AG10803 (cell line): ENCODE data around the gene MEPCE.

Source experiments
- DNase-seq: peaks from one replicate; pipeline ENCODE4 v3.0.0; 2010; ENCODE audit warnings: low read depth
- H3K4me3 ChIP-seq: 2 replicates; pipeline ENCODE4 v1.5.1; 2011; ENCODE audit warnings: mild to moderate bottlenecking, low read length, control low read depth
- CTCF ChIP-seq: conservative IDR thresholded peaks from 2 replicates; pipeline ENCODE4 v1.5.1; 2011; ENCODE audit warnings: mild to moderate bottlenecking, low read length, control low read depth, inconsistent platforms

The MEPCE gene

DNA sequence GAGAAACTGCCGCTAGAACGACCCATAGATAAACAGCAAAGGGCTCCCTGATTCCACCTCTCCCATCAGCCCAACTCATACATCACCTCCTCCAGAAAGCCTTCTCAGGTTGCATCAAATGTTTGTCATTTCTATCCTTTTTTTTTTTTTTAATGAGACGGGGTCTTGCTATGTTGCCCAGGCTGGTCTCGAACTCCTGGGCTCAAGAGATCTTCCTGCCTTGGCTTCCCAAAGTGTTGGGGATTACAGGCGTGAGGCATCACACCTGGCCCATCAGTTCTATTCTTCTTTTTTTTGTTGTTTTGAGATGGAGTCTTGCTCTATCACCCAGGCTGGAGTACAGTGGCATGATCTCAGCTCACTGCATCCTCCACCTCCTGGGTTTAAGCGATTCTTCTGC lies 27.4 kb downstream of the MEPCE start:
- TF ChIP-seq CTCF = no peak
- no peak for DNase-seq
- H3K4me3 ChIP-seq = no peak overlapping the region

DNA sequence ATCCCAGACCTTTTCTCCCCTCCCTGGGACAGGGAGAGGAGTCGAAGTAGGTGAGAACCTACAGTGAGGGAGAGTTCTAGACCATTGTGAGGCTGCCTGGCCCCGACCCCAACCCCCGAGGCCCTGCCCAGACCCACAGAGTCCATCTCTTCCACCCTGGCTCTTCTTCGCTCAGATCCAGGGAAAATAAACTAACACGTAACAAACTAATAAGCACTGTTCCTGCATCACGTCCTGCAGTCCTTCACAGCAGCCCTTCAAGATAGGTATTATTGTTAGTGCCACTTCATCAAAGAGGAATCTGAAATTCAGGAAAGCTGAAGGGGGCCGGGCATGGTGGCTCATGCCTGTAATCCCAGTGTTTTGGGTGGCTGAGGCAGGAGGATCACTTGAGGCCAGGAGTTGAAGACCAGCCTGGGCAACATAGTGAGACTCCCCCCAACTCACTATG lies 34.6 kb downstream of the MEPCE start, which contains the start of gene SPACDR:
Gene SPACDR, minus strand, starts transcription at position 51 of the 451 bp plus-strand sequence. CDS start 235 bp downstream, outside the sequence.
- TF ChIP-seq CTCF = no peak
- no peak within 1 kb of the TSS for H3K4me3 ChIP-seq
- no peak for DNase-seq

DNA sequence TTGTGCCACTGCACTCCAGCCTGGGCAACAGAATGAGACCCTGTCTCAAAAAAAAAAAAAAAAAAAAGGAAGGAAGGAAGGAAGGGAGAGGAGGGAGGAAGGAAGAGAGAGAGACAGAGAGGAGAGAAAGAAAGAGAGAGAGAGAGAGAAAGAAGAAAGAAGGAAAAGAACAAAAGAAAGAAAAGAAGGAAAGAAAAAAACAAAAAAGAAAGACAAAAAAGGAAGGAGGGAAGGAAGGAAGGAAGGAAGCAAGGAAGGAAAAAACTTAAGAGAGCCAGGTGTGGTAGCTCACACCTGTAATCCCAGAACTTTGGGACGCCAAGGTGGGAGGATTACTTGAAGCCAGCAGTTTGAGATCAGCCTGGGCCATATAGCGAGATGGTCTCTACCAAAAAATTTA lies 35.2 kb downstream of the MEPCE start:
- no peak overlapping the region for H3K4me3 ChIP-seq
- DNase-seq = no peak
- no peak for TF ChIP-seq CTCF

GRCh38 chr7:100465299-100465698 lies 35.7 kb downstream of the MEPCE start:
- peak; percentile 33 for DNase-seq
- no peak for TF ChIP-seq CTCF
- no peak overlapping the region for H3K4me3 ChIP-seq

DNA sequence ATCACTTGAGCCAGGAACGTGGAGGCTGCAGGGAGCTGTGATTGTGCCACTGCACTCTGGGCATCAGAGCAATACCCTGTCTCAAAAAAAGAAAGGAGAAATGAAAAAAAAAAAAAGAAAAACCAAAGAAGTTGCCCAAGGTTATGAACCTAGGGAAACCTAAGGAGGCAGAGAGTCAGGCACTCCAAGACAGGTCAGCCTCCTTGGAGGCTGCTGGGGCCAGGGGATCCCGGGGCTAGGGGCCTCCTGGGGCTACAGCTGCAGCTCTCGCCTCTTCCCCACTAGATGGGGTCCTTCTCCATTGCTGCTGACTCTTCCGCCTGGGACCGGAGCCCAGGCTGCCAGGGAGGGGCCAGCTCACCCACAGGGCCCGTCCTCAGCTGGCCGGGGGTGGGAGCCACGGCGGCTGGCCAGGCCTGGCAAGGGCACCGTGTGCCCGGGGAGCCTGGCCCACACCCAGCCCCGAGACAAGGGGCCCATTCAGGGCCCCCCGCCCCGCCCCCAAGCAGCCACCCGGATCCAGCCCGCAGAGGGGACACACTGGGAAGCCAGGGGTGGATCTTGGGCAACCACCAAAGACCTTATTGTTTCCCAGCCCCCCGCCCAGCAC lies 36.2 kb downstream of the MEPCE start:
- peak; percentile 68 for TF ChIP-seq CTCF
- peak; percentile 72 for DNase-seq
- H3K4me3 ChIP-seq = no peak overlapping the region

GRCh38 chr7:100466653-100467605 lies 37.3 kb downstream of the MEPCE start:
- no peak overlapping the region for H3K4me3 ChIP-seq
- TF ChIP-seq CTCF = no peak
- DNase-seq = no peak
